HG03469 (cell line): Measurements from ENCODE around the gene MSANTD4.
"Not testable (repeated sequence)": the region's sequence is repeated elsewhere in the genome, so short reads cannot be mapped to it uniquely, and the experiment has no call there.

Experiments used
- ATAC-seq: cut with Tn5 transposase; IDR thresholded peaks from one replicate; pipeline ENCODE4 v1.9.1; 2021; ENCODE audit warnings: mild to moderate bottlenecking, moderate library complexity, moderate number of reproducible peaks; ENCODE audit not compliant: unreplicated experiment

The MSANTD4 gene

DNA sequence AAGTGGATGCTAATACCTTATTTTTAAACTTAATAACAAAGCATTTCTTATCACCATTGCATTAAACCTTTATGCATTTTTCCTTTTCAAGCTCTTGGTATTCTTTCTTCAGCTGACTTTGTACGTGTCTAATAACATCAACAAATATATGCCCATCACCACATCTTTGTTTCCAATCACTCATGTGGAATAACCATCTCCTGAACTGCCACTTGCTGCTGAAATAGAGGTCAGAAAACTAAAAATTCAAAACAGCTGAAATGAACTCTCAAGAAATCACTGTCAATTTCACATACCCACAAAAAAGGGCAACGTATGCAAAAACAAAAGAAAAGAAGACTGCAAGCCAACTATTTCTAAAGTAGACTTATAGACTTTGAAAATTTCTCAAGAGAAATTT lies 7.4 kb downstream of the MSANTD4 start:
- no peak for ATAC-seq

DNA sequence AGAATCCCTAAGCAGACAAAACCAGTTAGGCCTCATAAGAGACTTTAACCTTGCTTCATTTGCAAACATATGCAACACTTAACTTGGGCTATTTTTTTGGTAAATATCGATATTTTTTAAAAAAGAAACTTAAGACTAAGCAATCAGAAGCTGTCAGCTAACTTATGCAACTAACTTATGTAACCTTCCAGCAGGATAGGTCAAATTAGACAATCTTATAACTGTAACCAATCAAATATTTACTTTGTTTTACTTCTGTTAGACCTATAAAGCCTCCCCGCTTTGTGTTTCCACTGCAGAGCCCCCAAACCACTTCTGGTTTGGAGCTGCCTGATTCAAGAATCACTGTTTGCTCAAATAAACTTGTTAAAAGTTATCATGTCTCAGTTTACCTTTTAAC lies 8.0 kb downstream of the MSANTD4 start:
- no peak for ATAC-seq

GRCh38 chr11:106012744-106013143 lies 9.3 kb downstream of the MSANTD4 start:
- ATAC-seq = no peak

- ATAC-seq = no peak
Measured at GRCh38 chr11:106011481-106011880, 10.6 kb downstream of the MSANTD4 start.

GRCh38 chr11:106003094-106003493 lies 18.9 kb downstream of the MSANTD4 start:
- ATAC-seq = not testable (repeated sequence)

GRCh38 chr11:106001304-106002012 lies 20.6 kb downstream of the MSANTD4 start:
- no peak for ATAC-seq

GRCh38 chr11:105991888-105992287 lies 30.2 kb downstream of the MSANTD4 start:
- ATAC-seq = no peak

- ATAC-seq = no peak
Measured at GRCh38 chr11:105989124-105989523, 32.9 kb downstream of the MSANTD4 start.

DNA sequence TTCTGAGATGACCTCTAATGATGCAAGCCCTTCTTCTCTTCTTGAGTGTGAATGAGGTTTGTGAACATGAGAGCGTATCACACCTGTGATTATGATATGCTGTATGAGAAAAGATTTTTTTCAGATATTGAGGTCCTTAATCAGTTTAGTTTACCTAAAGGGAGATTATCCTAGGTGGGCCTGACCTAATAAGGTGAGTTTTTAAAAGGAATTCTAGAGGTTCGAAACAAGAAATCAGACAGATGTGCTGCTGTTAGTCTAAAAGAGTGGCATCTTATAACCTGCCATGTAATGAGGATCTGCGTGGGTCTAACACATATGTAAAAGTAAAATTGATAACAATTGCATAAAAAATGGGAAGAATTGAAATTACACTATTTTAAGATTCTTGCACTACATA lies 33.8 kb downstream of the MSANTD4 start:
- no peak for ATAC-seq

DNA sequence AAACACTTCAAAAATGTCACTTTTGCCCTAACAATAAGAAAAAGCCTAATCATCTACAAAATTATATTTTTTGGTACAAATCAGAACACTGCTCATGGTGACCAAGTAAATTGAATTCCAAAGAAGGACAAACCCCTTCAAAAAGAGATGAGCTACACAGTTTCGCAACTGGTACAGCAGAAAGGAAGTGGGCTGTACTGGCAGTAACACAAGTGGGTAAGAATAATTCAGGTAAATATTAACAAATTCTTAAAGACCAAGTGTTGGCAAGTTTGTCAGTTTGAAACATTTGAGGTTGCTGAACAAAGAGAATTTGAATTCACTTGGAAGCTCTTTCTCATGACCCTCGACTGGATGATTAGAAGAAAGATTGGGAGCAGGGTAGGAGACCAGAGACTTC lies 35.5 kb downstream of the MSANTD4 start:
- ATAC-seq = no peak

DNA sequence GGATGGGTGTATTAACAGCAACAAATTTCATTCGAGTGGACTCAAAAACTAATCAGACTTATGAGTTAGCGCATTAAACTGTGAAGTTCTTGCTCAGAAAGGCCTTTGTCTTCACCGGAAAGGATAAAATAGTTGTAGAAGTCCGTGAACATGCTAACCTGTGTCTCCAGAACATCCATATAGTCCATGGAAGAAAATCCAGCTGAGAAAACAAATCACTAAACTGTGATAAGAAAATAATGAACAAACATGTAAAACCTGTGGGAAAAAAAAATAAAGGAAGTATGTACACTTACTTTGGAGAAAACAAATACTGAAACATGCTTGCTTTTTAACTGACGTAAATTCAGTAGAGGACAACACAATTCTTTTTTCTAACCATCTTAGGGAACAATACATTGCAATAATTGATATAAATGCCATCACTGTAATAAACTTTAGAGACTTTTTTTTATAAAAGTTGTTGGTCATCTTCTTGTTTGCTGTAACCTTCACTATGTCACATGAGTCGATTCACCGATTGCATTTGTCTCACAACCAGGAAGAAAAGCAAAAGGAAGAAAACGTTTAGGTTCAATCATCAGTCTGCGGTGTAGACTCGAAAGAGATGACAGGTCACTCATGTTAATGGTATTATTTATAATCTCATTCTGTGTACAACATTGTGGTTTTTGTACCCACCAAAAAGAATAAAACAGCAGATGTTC lies 41.9 kb downstream of the MSANTD4 start:
- no peak for ATAC-seq

GRCh38 chr11:105975128-105975527 lies 46.9 kb downstream of the MSANTD4 start:
- ATAC-seq = no peak

- no peak for ATAC-seq
Measured at GRCh38 chr11:105969756-105970155, 52.3 kb downstream of the MSANTD4 start.

DNA sequence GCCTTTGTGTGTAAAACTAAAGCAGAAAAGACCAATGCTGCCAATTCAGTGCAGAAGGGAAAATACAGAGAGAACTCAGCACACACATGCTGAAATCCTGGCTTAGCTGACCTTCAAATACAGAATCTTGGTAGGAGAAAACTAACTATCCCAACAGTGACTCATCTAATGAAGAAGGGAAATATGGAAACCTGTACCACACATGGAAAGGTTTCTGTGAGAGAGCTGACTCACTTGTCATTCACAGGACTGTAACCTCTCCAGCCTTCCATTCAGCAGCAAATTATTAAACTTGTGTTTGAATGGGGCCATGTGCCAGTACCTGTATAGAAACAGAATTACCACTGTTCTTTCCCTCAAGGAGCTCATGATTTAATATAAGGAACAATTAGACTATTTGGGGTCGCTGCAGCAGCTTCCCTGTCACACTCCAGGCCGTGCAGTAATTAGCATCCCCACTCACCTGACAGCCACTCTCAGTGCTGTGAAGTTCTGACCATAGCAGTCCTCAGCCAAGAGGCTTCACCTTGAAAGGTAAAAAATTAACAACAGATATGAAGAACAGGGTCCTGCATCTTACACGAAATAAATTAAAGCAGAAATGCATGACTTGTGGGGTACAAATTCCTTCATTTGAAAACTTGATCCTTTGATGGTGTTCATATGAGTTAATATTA lies 53.9 kb downstream of the MSANTD4 start:
- ATAC-seq = no peak

GRCh38 chr11:105960252-105961245 lies 61.5 kb downstream of the MSANTD4 start:
- no peak for ATAC-seq
